ENCODE data around the gene CKAP2L.

- TF ChIP-seq CTCF (IDR thresholded peaks at IDR 0.05) (no peak), POLR2AphosphoS5 (IDR thresholded peaks at IDR 0.05) (no peak), EP300 (IDR thresholded peaks at IDR 0.05; ENCODE audit: low read depth) (no peak), POLR2A (IDR thresholded peaks at IDR 0.05) (no peak)
Observed at GRCh38 chr2:112811276-112811831, 46.9 kb upstream of the CKAP2L start.
